GM20431 (cell line): Measurements from ENCODE around the gene CSNK1D.
"Not testable (repeated sequence)": the region's sequence is repeated elsewhere in the genome, so short reads cannot be mapped to it uniquely, and the experiment has no call there.

Source experiments
- in situ Hi-C: fragments of 300-500 bp; cut with MseI, MboI; formaldehyde crosslinking; loops from one replicate; pipeline ENCODE4 v1.15.0; 2020; ENCODE audit warnings: low sequenced_read_pairs; ENCODE audit not compliant: unreplicated experiment

Gene CSNK1D

GRCh38 chr17:82254746-82255145 lies 18.8 kb downstream of the CSNK1D start:
- in situ Hi-C loops: not testable (repeated sequence)

DNA sequence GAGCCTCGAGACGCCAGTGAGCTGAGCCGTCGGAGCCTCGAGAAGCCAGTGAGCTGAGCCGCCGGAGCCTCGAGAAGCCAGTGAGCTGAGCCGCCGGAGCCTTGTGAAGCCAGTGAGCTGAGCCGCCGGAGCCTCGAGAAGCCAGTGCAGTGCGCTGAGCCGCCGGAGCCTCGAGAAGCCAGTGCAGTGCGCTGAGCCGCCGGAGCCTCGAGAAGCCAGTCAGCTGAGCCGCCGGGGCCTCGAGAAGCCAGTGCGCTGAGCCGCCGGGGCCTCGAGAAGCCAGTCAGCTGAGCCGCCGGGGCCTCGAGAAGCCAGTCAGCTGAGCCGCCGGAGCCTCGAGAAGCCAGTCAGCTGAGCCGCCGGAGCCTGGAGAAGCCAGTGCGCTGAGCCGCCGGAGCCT lies 19.4 kb downstream of the CSNK1D start:
- in situ Hi-C loops: not testable (repeated sequence)

GRCh38 chr17:82253179-82253544 lies 20.3 kb downstream of the CSNK1D start:
- in situ Hi-C loops: no loop called here

- in situ Hi-C loops: no loop called here
Measured at GRCh38 chr17:82252511-82253178, 20.9 kb downstream of the CSNK1D start.

DNA sequence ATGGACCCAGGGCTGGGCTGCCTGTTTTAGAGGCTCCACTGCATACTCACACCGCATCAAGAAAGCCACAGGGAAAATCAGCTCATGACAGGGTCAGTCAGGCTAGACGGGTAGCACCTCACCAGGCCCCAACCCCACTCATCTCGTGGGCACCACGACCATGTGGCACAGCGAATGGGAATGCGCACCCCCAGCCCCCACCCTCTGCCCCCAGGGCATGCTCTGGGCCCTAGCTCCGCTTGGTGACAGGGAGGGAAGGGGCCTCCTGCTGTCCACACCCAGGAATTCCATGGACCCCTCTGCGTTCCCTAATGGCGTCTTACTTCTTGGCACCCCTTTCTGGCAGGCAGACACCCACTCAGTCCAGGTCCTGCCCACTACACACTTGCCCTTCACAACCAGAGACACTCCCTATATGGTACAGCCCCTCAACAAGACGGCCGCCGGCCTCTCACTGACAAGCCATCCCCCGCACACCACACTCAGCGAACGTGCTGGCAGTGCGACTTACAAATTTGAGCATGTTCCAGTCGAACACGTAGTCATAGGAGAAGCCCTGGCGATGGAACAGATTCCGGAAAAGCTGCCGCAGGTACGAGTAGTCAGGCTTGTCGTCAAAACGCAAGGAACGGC lies 22.5 kb downstream of the CSNK1D start:
- in situ Hi-C loops: no loop called here

DNA sequence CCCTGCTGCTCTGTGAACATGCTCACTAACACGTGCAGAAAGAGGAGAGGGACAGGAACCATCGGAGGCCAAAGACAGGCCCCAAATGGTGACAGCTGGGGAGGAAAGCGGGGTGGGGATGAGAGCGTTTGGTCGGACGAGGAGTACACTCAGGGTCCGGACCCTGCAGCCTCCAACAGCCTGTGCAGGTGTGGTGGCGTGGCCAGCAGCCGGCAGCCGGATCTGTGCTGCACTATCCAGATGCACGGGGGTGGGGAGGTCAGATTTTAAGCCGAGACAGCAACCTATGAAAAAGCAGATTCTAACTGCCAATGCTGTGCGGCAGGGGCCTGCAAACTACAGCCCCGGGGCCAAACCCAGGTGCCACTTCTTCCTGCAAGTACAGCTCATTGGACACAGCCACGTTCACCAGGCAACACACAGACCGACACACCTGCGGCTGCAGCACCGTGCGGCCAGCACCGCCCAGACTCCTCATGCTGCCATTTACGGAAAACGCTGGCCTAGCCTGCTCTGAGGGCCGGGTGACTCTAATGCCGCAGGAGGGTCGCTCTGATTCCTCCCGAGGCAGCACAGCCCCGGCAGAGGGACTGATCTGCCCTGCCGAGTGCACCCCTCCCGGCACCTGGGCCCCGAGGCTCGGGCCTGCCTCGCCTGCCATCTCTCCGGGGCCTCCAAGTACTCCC lies 23.5 kb downstream of the CSNK1D start:
- in situ Hi-C loops: no loop called here

- in situ Hi-C loops: no loop called here
Measured at GRCh38 chr17:82248815-82249674, 24.5 kb downstream of the CSNK1D start.

GRCh38 chr17:82247856-82248671 lies 25.4 kb downstream of the CSNK1D start:
- in situ Hi-C loops: no loop called here

DNA sequence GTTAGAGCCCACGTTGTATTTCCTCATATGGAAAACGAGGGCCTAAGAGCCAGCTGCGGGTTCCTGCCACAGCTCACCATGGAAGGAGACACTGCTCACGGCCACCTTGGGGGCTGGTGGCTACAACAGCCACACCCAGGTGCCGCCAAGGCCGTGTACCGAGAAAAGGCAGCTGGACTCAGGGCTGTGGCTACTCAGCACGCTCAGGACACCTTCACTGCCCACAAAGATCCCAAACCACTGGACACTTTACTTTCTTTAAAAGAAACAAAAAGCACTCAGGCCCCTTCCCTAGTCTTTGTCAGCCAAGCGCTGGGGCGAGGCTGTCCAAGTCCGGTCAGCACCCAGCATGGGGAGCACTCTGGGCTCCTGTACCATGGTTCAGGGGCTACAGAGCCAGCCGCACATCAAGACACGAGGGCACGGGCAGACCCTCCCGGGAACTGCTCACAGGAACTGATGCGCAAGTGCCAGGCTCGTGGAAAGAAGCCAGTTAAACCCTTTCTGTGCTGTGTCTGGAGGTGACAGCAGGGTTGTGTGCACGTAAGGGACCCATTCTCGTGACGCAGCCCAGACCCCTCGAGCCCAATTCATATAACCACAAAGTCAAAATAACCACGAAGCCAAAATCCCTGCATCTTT lies 26.2 kb downstream of the CSNK1D start:
- in situ Hi-C loops: no loop called here

- in situ Hi-C loops: no loop called here
Measured at GRCh38 chr17:82246365-82247181, 26.9 kb downstream of the CSNK1D start.

DNA sequence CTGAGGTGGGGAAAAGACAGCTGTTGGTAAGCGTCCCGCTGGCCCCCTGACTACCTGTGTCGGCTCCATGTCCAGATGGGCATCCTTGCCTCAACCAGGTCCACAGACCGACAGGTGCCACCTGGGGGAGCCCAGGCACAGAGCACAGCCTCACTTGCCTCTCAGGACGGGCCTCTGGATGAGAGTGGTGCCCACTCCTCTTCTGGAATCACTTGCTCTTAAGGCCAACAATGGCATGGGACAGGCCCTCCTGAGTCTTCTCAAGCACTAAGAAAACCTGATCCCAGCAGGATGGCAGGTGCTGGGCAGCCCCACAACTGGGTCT lies 27.5 kb downstream of the CSNK1D start:
- in situ Hi-C loops: no loop called here

DNA sequence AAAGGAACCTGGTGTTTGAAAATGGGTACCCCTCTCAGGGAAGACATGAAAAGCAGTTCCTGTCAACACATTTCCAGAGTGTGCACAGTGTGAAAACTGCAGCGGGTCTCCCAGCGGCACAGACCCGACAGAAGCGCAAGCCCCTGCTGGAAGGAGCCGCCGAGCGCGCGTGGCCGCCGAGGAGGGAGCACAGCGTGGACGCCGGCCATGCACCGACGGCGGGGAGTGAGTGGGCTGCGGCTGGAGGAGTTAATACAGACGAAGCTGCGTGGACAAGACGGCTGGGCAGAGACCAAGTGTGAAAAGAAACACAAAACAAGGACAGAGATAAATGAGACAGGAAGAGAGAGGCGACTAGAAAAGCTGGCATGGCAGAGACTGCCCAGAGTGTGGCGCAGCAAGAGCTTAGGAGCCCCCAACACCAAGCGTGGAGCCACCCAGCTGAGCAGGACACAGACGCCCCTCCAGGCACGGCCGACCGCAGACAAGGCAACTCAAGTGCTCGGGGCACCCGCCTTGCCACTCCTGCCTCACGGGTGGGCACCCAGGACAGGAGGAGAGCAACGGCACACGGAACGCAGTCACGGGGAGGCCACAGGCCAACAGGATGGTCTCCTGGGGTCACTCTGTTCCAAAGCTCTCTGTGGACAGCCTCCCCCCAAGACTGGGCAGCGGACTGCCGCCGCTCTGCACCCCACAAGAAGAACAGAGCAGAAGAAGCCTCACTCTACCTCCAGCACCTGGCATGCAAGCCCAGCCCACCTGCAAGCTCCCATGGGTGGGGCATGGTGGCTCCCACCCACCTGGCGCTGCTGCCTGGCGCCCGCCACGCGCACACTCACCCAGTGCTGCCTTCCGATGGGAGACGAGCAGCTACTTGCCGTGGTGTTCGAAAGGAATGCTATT lies 28.1 kb downstream of the CSNK1D start:
- in situ Hi-C loops: no loop called here

GRCh38 chr17:82244413-82245133 lies 28.9 kb downstream of the CSNK1D start:
- in situ Hi-C loops: no loop called here

GRCh38 chr17:82243648-82244412 lies 29.7 kb downstream of the CSNK1D start:
- in situ Hi-C loops: no loop called here

- in situ Hi-C loops: no loop called here
Measured at GRCh38 chr17:82242977-82243647, 30.4 kb downstream of the CSNK1D start.

GRCh38 chr17:82242698-82242976 lies 30.9 kb downstream of the CSNK1D start:
- in situ Hi-C loops: no loop called here
